Fibroblast of villous mesenchyme (primary cell): Measurements from ENCODE around the gene S100G. TPM values are rescaled to one million over a fixed set of nuclear protein-coding genes. Genes with fewer than 3 reads are reported as not detected.
"Not testable (repeated sequence)": the region's sequence is repeated elsewhere in the genome, so short reads cannot be mapped to it uniquely, and the experiment has no call there.

Experiments
- DNase-seq: peaks from one replicate; pipeline ENCODE4 v3.0.0-alpha.2; 2010; ENCODE audit warnings: low read depth
- H3K4me3 ChIP-seq: 2 replicates; pipeline ENCODE4 v1.5.1; 2011; ENCODE audit warnings: low read depth, mild to moderate bottlenecking, low read length
- total RNA-seq: library from RNA; depleted of rRNA; stranded (reverse); fragments of >200 nt; gene quantifications from 2 replicates; pipeline ENCODE4 v1.2.3, GENCODE V29; 2012
- TF ChIP-seq, protein P1 (sequence below): IDR thresholded peaks from 2 replicates; pipeline ENCODE4 v1.5.1; 2012; ENCODE audit warnings: low read depth, mild to moderate bottlenecking, low read length; ENCODE audit not compliant: insufficient read depth

S100G gene
- total RNA-seq, 1 donor = not detected

DNA sequence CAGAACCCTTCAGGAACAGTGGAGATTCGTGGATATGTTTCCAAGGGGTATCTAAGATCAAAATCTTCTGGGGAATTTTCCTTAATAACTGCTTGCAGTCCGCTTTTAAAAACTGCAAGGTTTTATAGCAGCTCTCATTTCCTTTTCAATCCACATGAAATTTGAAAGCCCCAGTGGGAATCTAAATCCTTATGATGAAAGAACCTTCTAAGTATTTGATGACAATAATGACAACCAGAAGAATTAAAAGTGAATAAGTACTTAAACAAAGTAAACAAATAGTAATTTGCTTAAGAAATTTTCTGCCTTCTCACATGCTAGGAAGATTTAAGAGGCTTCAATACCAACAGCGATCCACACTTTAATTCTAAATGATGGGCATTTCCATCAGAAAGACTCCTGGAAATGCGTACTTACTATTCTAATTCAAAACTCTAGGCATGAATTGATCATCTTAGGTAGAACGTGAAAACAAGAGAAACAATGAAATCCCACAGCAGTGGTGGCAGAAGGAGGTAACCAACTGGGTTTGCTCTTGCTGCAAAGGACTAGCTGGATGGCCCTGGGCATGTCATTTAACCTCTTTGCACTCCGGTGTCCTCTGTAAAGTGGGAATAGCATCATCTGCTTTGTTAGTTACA is 37.6 kb upstream of the S100G start:
- no peak for DNase-seq
- TF ChIP-seq, protein P1, sequence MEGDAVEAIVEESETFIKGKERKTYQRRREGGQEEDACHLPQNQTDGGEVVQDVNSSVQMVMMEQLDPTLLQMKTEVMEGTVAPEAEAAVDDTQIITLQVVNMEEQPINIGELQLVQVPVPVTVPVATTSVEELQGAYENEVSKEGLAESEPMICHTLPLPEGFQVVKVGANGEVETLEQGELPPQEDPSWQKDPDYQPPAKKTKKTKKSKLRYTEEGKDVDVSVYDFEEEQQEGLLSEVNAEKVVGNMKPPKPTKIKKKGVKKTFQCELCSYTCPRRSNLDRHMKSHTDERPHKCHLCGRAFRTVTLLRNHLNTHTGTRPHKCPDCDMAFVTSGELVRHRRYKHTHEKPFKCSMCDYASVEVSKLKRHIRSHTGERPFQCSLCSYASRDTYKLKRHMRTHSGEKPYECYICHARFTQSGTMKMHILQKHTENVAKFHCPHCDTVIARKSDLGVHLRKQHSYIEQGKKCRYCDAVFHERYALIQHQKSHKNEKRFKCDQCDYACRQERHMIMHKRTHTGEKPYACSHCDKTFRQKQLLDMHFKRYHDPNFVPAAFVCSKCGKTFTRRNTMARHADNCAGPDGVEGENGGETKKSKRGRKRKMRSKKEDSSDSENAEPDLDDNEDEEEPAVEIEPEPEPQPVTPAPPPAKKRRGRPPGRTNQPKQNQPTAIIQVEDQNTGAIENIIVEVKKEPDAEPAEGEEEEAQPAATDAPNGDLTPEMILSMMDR = no peak

DNA sequence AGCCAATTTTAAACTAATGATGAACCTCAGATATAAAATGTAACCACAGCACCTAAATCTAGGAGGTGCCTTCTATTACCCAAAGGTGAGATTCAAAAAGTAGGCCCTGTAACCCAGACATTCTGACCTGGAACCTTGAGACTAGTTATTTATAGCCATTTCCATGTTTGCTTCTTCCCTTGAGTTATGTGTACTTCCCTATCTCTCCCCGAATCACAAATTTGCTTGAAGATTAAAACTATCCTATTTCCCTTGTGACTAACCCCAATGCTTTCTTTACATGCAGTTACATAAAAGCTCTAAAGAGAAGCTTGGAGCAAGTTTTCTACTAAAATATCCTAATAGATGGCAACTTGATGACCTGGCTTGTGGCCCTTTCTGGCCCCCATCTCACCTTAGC is 32.6 kb upstream of the S100G start:
- TF ChIP-seq, protein P1 = no peak
- no peak overlapping the region for H3K4me3 ChIP-seq
- DNase-seq = no peak

More for the DNA sequence above, 37.6 kb upstream of the S100G start:
- no peak overlapping the region for H3K4me3 ChIP-seq

DNA sequence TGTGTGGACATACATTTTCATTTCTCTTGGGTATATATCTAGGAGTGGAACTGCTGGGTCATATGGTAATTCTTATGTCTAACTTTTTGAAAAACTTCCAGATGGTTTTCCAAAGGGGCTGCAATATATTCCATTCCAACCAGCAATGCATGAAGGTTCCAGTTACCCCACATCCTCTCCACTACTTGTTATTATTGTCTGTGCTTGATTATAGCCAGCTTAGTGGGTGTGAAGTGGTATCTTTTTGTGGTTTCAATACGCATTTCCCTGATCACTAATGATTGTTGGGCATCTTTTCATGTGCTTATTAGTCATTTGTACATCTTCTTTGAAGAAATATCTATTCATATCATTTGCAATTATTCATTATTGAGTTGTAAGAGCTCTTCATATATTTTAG is 31.5 kb upstream of the S100G start:
- no peak overlapping the region for H3K4me3 ChIP-seq
- TF ChIP-seq, protein P1 = no peak
- no peak for DNase-seq

DNA sequence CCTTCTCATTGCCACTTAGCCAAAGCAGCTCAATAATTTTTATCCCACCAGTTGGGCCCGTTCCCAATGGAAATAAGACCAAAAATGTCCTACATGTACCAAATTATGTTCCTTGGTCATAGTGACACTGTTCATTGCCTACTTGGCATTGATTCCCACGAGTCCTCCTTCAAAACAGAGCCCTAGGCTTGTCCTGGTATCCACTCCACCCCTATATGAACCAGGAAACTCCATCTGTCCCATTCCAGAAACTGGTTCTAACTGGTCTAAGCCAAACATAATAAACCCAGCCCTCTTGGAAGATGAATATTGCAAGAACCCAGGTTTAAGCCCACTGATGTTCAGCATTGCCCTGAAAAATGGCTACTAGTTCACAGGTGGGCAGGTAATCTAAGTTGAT is 30.9 kb upstream of the S100G start:
- TF ChIP-seq, protein P1 = no peak
- no peak for DNase-seq
- H3K4me3 ChIP-seq = no peak overlapping the region

DNA sequence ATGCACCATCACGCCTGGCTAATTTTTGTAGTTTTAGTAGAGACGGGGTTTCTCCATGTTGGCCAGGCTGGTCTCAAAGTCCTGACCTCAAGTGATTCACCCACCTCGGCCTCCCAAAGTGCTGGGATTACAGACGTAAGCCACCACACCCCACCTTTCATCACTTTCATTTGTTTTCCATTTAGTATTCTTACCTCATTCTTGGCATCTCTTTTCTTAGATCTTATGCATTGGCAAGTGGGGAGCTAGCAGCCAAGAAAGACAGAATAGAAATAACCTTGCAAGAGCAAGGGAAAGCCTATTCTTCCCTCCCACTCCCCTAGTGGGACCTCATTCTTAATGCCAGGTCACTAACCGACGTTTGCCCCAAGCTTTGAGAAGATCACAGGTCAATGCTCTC is 21.4 kb upstream of the S100G start:
- not testable (repeated sequence) for DNase-seq, H3K4me3 ChIP-seq

DNA sequence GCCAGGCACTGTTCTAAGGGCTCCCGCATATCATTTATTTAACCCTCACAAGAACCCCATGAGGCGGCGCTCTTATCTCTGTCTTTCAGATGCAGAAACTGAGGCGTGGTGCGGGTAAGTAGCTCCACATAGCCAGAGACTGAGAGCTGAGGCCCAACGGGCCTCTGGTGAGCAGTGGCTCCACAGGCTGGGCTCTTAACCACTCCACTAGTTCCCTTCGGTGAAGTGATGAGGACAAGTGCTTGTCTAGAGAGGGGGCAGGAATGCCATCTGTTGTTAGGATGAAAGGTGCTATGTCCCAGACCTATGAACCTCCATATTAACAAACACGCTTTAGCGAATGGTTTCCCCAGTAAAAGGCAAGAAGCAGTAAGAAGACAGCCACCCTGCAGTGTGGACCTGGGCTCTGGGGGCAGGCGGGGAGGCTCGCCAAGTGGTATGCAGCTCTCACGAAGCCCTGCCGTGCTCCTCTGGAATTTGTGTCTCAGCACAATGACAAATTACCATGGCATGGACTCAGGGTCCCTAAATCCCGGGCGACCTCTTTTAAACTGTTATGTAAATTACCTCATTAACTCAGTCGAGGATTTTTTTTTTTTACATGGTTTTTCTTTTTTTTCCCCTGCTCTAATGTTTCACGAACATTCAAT is 20.9 kb upstream of the S100G start:
- no peak overlapping the region for H3K4me3 ChIP-seq
- TF ChIP-seq, protein P1 = no peak
- DNase-seq = no peak

DNA sequence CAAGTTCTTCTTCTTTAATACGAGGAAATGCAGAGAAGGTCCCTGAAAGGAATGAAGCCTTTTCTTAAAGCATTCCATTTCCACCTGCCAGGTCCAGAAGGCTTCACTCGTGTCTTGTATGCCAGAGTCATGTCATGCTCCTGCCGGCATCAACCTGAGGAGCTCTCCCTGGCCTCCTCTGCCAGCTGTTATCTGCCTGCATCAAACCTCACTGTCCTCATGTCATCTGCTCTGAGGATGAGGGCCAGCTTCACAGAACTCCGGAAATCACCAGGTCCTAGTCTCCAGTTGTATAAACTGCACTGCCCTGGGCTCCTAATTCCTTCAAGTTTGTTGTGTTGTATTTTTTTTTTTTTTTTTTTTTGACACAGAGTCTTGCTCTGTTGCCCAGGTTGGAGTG is 20.0 kb upstream of the S100G start:
- no peak overlapping the region for H3K4me3 ChIP-seq
- no peak for DNase-seq
- TF ChIP-seq, protein P1 = no peak
